WTC11 (cell line): ENCODE data around the gene GALNT9. TPM values are rescaled to one million over a fixed set of nuclear protein-coding genes. Genes with fewer than 3 reads are reported as not detected.

Experiments used
- ATAC-seq: fragments of 200-7000 bp; cut with Tn5 transposase; 2 replicates; pipeline ENCODE4 v1.10.0; 2021; ENCODE audit warnings: mild to moderate bottlenecking, moderate library complexity
- CTCF ChIA-PET: fragments of 300-600 bp; sonication (Branson Sonifier 250); formaldehyde crosslinking; loops from one replicate; lab custom pipeline; 2021; ENCODE audit warnings: antibody characterized with exemption; lab: Charles Lee
- POLR2A ChIA-PET: fragments of 350-600 bp; sonication (Branson Sonifier 250); formaldehyde crosslinking; loops from one replicate; lab custom pipeline; 2021; ENCODE audit warnings: antibody characterized with exemption; lab: Charles Lee
- DNase-seq: peaks from one replicate; pipeline ENCODE4 v3.0.0; 2021; ENCODE audit warnings: low spot score
- H3K27ac Mint-ChIP-seq: 2 replicates; pipeline ENCODE4 v1.8.0; 2021; ENCODE audit warnings: mixed read lengths
- H3K27me3 Mint-ChIP-seq: 2 replicates; pipeline ENCODE4 v1.8.0; 2021; ENCODE audit warnings: low read depth, mild to moderate bottlenecking, moderate library complexity, mixed read lengths
- H3K36me3 Mint-ChIP-seq: 2 replicates; pipeline ENCODE4 v1.8.0; 2021; ENCODE audit warnings: mixed read lengths
- H3K4me1 Mint-ChIP-seq: 2 replicates; pipeline ENCODE4 v1.8.0; 2022; ENCODE audit warnings: mixed read lengths
- H3K4me3 Mint-ChIP-seq: 2 replicates; pipeline ENCODE4 v1.8.0; 2021; ENCODE audit warnings: mild to moderate bottlenecking, moderate library complexity, mixed read lengths
- H3K9me3 Mint-ChIP-seq: 2 replicates; pipeline ENCODE4 v1.8.0; 2021; ENCODE audit warnings: mixed read lengths
- CBFB ChIP-seq: sonication (generic); formaldehyde crosslinking; IDR thresholded peaks from 2 replicates; pipeline ENCODE4 v1.8.1; 2022; ENCODE audit warnings: mild to moderate bottlenecking, low read depth, missing genetic modification reagents
- GTF2I ChIP-seq: fragments of 250-450 bp; sonication (Bioruptor Pico); conservative IDR thresholded peaks from 2 replicates; pipeline ENCODE4 v1.4.0; 2021; ENCODE audit warnings: mild to moderate bottlenecking
- IRF2 ChIP-seq: sonication (generic); formaldehyde crosslinking; IDR thresholded peaks from 2 replicates; pipeline ENCODE4 v1.8.0; 2022; ENCODE audit warnings: low read depth, missing genetic modification reagents, borderline replicate concordance
- NFE2L1 ChIP-seq: sonication (generic); formaldehyde crosslinking; IDR thresholded peaks from 2 replicates; pipeline ENCODE4 v1.8.1; 2023; ENCODE audit warnings: missing genetic modification reagents
- RELA ChIP-seq: sonication (generic); formaldehyde crosslinking; IDR thresholded peaks from 2 replicates; pipeline ENCODE4 v1.8.1; 2022; ENCODE audit warnings: missing genetic modification reagents, mild to moderate bottlenecking, borderline replicate concordance
- SMAD4 ChIP-seq: sonication (generic); formaldehyde crosslinking; IDR thresholded peaks from 2 replicates; pipeline ENCODE4 v1.8.0; 2022; ENCODE audit warnings: mild to moderate bottlenecking, missing genetic modification reagents
- TEAD4 ChIP-seq: sonication (generic); formaldehyde crosslinking; IDR thresholded peaks from 2 replicates; pipeline ENCODE4 v1.8.0; 2022; ENCODE audit warnings: mild to moderate bottlenecking, missing genetic modification reagents
- ZNF219 ChIP-seq: sonication (generic); formaldehyde crosslinking; IDR thresholded peaks from 2 replicates; pipeline ENCODE4 v1.8.0; 2023; ENCODE audit warnings: missing genetic modification reagents, mild to moderate bottlenecking, borderline replicate concordance
- ZNF232 ChIP-seq: sonication (generic); formaldehyde crosslinking; IDR thresholded peaks from 2 replicates; pipeline ENCODE4 v1.8.0; 2022; ENCODE audit warnings: mild to moderate bottlenecking, missing genetic modification reagents
- total RNA-seq: library from RNA; stranded (reverse); gene quantifications from 3 replicates; pipeline ENCODE4 v1.2.3, GENCODE V29; 2021
- TF ChIP-seq, protein P1 (sequence below): fragments of 250-450 bp; sonication (Bioruptor Pico); IDR thresholded peaks from 2 replicates; pipeline ENCODE4 v1.8.0; 2021; ENCODE audit warnings: mild to moderate bottlenecking
- TF ChIP-seq, protein P2 (sequence below): sonication (generic); formaldehyde crosslinking; conservative IDR thresholded peaks from 2 replicates; pipeline ENCODE4 v1.8.1; 2022; ENCODE audit warnings: mild to moderate bottlenecking, missing genetic modification reagents
- TF ChIP-seq, protein P3 (sequence below): fragments of 200-600 bp; IDR thresholded peaks from 2 replicates; pipeline ENCODE4 v1.8.0; 2022; ENCODE audit warnings: antibody characterized with exemption
- TF ChIP-seq, protein P4 (sequence below): sonication (generic); formaldehyde crosslinking; IDR thresholded peaks from 2 replicates; pipeline ENCODE4 v1.8.1; 2023; ENCODE audit warnings: mild to moderate bottlenecking, moderate library complexity, missing genetic modification reagents
- TF ChIP-seq, protein P5 (sequence below): sonication (generic); formaldehyde crosslinking; IDR thresholded peaks from 2 replicates; pipeline ENCODE4 v1.8.0; 2022; ENCODE audit warnings: mild to moderate bottlenecking, missing genetic modification reagents
- TF ChIP-seq, protein P6 (sequence below): sonication (generic); formaldehyde crosslinking; IDR thresholded peaks from 2 replicates; pipeline ENCODE4 v1.8.1; 2022; ENCODE audit warnings: missing genetic modification reagents, borderline replicate concordance
- TF ChIP-seq, protein P7 (sequence below): sonication (generic); formaldehyde crosslinking; conservative IDR thresholded peaks from 2 replicates; pipeline ENCODE4 v1.8.1; 2023; ENCODE audit warnings: mild to moderate bottlenecking, low read depth, missing genetic modification reagents, moderate library complexity
- TF ChIP-seq, protein P8 (sequence below): fragments of 250-450 bp; sonication (Bioruptor Pico); IDR thresholded peaks from 2 replicates; pipeline ENCODE4 v1.9.0; 2021; ENCODE audit warnings: mild to moderate bottlenecking

Gene GALNT9
- total RNA-seq, 1 experiment from 2014 or later: 0.90 TPM

DNA sequence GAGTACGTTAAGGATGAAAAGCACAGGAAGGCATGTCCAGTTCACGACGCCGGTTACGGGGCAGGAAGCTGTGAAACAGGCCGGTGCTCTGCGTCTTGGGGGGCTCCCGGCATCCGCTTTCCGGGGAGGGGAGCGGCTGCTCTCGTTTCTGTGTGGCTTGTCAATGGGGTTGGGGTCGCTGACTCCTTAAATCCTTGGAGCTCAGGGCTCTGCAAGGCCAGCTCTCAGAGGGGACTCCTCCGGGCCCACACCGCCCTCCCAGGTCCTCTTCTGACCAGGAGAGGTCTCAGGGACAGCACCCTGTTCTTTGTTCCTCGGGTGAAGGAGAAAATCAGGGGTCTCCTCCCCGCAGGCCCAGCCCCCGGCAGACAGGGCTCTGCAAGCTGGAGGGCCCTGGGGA is 78.1 kb downstream of the GALNT9 start (continued):
- no peak for TF ChIP-seq GTF2I (CRISPR knock-in tag)
- TF ChIP-seq, protein P1, sequence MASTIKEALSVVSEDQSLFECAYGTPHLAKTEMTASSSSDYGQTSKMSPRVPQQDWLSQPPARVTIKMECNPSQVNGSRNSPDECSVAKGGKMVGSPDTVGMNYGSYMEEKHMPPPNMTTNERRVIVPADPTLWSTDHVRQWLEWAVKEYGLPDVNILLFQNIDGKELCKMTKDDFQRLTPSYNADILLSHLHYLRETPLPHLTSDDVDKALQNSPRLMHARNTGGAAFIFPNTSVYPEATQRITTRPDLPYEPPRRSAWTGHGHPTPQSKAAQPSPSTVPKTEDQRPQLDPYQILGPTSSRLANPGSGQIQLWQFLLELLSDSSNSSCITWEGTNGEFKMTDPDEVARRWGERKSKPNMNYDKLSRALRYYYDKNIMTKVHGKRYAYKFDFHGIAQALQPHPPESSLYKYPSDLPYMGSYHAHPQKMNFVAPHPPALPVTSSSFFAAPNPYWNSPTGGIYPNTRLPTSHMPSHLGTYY (CRISPR knock-in tag): no peak

DNA sequence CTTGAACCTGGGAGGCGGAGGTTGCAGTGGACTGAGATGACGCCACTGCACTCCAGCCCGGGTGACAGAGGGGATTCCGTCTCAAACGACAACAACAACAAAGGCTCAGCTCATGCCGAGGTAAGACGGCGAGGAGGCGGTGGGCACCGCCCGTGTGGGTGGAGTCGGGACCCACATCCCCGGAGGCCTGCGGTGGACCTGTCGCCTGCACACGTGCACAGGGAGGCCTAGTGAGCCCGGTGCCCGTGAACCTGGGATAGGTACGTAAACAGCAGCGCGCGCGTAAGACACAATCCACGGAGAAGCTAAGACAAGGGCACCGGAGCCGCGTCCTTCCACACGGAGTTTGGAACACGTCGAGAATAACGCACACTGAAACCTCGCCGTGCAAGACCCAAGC is 78.7 kb downstream of the GALNT9 start:
- ChIA-PET POLR2A (no interaction called here), CTCF (interaction anchor here (1.7 kb wide), 1 partner anchor 163 kb away, joined by 4 read pairs; no protein-coding TSS in a partner anchor)
- Mint-ChIP-seq H3K4me3 (no peak overlapping the region), H3K27me3 (peaks cover 17% of the 10 kb centered on the region), H3K27ac (no peak overlapping the region), H3K4me1 (peaks cover 22% of the 10 kb centered on the region), H3K36me3 (no peaks in the 10 kb centered on the region), H3K9me3 (no peaks in the 10 kb centered on the region)
- DNase-seq (no peak), ATAC-seq (no peak)
- no peak for TF ChIP-seq CBFB (CRISPR knock-in tag)
- TF ChIP-seq, protein P2, sequence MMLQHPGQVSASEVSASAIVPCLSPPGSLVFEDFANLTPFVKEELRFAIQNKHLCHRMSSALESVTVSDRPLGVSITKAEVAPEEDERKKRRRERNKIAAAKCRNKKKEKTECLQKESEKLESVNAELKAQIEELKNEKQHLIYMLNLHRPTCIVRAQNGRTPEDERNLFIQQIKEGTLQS (CRISPR knock-in tag): no peak
- TF ChIP-seq ZNF232 (CRISPR knock-in tag): no peak
- no peak for TF ChIP-seq IRF2 (CRISPR knock-in tag)
- TF ChIP-seq, protein P3, sequence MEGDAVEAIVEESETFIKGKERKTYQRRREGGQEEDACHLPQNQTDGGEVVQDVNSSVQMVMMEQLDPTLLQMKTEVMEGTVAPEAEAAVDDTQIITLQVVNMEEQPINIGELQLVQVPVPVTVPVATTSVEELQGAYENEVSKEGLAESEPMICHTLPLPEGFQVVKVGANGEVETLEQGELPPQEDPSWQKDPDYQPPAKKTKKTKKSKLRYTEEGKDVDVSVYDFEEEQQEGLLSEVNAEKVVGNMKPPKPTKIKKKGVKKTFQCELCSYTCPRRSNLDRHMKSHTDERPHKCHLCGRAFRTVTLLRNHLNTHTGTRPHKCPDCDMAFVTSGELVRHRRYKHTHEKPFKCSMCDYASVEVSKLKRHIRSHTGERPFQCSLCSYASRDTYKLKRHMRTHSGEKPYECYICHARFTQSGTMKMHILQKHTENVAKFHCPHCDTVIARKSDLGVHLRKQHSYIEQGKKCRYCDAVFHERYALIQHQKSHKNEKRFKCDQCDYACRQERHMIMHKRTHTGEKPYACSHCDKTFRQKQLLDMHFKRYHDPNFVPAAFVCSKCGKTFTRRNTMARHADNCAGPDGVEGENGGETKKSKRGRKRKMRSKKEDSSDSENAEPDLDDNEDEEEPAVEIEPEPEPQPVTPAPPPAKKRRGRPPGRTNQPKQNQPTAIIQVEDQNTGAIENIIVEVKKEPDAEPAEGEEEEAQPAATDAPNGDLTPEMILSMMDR: no peak
- TF ChIP-seq, protein P4, sequence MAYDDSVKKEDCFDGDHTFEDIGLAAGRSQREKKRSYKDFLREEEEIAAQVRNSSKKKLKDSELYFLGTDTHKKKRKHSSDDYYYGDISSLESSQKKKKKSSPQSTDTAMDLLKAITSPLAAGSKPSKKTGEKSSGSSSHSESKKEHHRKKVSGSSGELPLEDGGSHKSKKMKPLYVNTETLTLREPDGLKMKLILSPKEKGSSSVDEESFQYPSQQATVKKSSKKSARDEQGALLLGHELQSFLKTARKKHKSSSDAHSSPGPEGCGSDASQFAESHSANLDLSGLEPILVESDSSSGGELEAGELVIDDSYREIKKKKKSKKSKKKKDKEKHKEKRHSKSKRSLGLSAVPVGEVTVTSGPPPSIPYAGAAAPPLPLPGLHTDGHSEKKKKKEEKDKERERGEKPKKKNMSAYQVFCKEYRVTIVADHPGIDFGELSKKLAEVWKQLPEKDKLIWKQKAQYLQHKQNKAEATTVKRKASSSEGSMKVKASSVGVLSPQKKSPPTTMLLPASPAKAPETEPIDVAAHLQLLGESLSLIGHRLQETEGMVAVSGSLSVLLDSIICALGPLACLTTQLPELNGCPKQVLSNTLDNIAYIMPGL (CRISPR knock-in tag): no peak
- TF ChIP-seq TEAD4 (CRISPR knock-in tag): no peak
- TF ChIP-seq, protein P5, sequence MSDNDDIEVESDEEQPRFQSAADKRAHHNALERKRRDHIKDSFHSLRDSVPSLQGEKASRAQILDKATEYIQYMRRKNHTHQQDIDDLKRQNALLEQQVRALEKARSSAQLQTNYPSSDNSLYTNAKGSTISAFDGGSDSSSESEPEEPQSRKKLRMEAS (CRISPR knock-in tag): no peak
- no peak for TF ChIP-seq NFE2L1 (CRISPR knock-in tag)
- no peak for TF ChIP-seq SMAD4 (CRISPR knock-in tag)
- TF ChIP-seq, protein P6, sequence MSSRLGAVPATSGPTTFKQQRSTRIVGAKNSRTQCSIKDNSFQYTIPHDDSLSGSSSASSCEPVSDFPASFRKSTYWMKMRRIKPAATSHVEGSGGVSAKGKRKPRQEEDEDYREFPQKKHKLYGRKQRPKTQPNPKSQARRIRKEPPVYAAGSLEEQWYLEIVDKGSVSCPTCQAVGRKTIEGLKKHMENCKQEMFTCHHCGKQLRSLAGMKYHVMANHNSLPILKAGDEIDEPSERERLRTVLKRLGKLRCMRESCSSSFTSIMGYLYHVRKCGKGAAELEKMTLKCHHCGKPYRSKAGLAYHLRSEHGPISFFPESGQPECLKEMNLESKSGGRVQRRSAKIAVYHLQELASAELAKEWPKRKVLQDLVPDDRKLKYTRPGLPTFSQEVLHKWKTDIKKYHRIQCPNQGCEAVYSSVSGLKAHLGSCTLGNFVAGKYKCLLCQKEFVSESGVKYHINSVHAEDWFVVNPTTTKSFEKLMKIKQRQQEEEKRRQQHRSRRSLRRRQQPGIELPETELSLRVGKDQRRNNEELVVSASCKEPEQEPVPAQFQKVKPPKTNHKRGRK (CRISPR knock-in tag): no peak
- TF ChIP-seq, protein P7, sequence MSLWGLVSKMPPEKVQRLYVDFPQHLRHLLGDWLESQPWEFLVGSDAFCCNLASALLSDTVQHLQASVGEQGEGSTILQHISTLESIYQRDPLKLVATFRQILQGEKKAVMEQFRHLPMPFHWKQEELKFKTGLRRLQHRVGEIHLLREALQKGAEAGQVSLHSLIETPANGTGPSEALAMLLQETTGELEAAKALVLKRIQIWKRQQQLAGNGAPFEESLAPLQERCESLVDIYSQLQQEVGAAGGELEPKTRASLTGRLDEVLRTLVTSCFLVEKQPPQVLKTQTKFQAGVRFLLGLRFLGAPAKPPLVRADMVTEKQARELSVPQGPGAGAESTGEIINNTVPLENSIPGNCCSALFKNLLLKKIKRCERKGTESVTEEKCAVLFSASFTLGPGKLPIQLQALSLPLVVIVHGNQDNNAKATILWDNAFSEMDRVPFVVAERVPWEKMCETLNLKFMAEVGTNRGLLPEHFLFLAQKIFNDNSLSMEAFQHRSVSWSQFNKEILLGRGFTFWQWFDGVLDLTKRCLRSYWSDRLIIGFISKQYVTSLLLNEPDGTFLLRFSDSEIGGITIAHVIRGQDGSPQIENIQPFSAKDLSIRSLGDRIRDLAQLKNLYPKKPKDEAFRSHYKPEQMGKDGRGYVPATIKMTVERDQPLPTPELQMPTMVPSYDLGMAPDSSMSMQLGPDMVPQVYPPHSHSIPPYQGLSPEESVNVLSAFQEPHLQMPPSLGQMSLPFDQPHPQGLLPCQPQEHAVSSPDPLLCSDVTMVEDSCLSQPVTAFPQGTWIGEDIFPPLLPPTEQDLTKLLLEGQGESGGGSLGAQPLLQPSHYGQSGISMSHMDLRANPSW: no peak
- no peak for TF ChIP-seq ZNF219 (CRISPR knock-in tag)
- TF ChIP-seq RELA (CRISPR knock-in tag): no peak
- TF ChIP-seq, protein P8, sequence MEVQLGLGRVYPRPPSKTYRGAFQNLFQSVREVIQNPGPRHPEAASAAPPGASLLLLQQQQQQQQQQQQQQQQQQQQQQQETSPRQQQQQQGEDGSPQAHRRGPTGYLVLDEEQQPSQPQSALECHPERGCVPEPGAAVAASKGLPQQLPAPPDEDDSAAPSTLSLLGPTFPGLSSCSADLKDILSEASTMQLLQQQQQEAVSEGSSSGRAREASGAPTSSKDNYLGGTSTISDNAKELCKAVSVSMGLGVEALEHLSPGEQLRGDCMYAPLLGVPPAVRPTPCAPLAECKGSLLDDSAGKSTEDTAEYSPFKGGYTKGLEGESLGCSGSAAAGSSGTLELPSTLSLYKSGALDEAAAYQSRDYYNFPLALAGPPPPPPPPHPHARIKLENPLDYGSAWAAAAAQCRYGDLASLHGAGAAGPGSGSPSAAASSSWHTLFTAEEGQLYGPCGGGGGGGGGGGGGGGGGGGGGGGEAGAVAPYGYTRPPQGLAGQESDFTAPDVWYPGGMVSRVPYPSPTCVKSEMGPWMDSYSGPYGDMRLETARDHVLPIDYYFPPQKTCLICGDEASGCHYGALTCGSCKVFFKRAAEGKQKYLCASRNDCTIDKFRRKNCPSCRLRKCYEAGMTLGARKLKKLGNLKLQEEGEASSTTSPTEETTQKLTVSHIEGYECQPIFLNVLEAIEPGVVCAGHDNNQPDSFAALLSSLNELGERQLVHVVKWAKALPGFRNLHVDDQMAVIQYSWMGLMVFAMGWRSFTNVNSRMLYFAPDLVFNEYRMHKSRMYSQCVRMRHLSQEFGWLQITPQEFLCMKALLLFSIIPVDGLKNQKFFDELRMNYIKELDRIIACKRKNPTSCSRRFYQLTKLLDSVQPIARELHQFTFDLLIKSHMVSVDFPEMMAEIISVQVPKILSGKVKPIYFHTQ (CRISPR knock-in tag): no peak
